H1 (cell line): ENCODE results near the gene TNIP3. TPM values are rescaled to one million over a fixed set of nuclear protein-coding genes. Genes with fewer than 3 reads are reported as not detected.

ENCODE experiments used
- CTCF ChIA-PET: fragments of 300-600 bp; sonication (Branson Sonifier 250); formaldehyde crosslinking; loops from one replicate; lab custom pipeline; 2021; ENCODE audit not compliant: partially characterized antibody; lab: Charles Lee
- POLR2A ChIA-PET: fragments of 300-600 bp; sonication (Branson Sonifier 250); formaldehyde crosslinking; loops from one replicate; lab custom pipeline; 2021; ENCODE audit warnings: inconsistent platforms; ENCODE audit not compliant: partially characterized antibody; lab: Charles Lee
- DNase-seq, 2 experiments: peaks; one replicate each; pipeline versions ENCODE4 v3.0.0 to v3.0.0-alpha.2; 2010 to 2022; ENCODE audit warnings: low spot score in 2 of 2, low read depth in 1 of 2, mixed read lengths in 1 of 2
- FAIRE-seq: peaks from 2 replicates; lab custom pipeline; 2011; peaks lifted over from hg19 to GRCh38; lab: Jason Lieb, UNC
- H2AFZ ChIP-seq: 2 replicates; pipeline ENCODE4 v1.8.1; 2012; ENCODE audit warnings: low read length, inconsistent platforms
- H2AK5ac ChIP-seq: 2 replicates; pipeline ENCODE4 v1.6.1; 2013; ENCODE audit warnings: low read depth, low read length
- H2BK120ac ChIP-seq: replicated peaks from 2 replicates; pipeline ENCODE3; 2013; ENCODE audit warnings: low read depth, low read length, inconsistent platforms
- H2BK12ac ChIP-seq: 2 replicates; pipeline ENCODE4 v1.6.1; 2013; ENCODE audit warnings: low read depth, low read length
- H2BK15ac ChIP-seq: 2 replicates; pipeline ENCODE4 v1.6.1; 2013; ENCODE audit warnings: low read length
- H2BK20ac ChIP-seq: 2 replicates; pipeline ENCODE4 v1.6.1; 2013; ENCODE audit warnings: low read length
- H2BK5ac ChIP-seq: 2 replicates; pipeline ENCODE4 v1.6.1; 2013; ENCODE audit warnings: low read depth, low read length
- H3K14ac ChIP-seq: 2 replicates; pipeline ENCODE4 v1.6.1; 2013; ENCODE audit warnings: inconsistent platforms; ENCODE audit not compliant: insufficient read length
- H3K18ac ChIP-seq: 2 replicates; pipeline ENCODE4 v1.6.1; 2013; ENCODE audit warnings: low read length; ENCODE audit errors: extremely low read depth
- H3K23ac ChIP-seq: 2 replicates; pipeline ENCODE4 v1.6.1; 2013; ENCODE audit warnings: inconsistent platforms; ENCODE audit not compliant: insufficient read length
- H3K23me2 ChIP-seq: 2 replicates; pipeline ENCODE4 v1.6.1; 2013; ENCODE audit warnings: low read depth, low read length
- H3K27ac ChIP-seq: 2 replicates; pipeline ENCODE4 v1.6.1; 2011; ENCODE audit warnings: low read depth, low read length, inconsistent platforms
- H3K27me3 ChIP-seq, 4 experiments: replicated peaks in 1 of 4; 1 replicate in 1 of 4; 2 replicates in 3 of 4; pipeline versions ENCODE4 v1.6.1 to v1.8.1; 2011 to 2013; ENCODE audit warnings: low read length in 3 of 4, mild to moderate bottlenecking in 3 of 4, inconsistent platforms in 2 of 4, mixed read lengths in 2 of 4, moderate library complexity in 1 of 4; ENCODE audit not compliant: control insufficient read depth in 3 of 4, insufficient read depth in 3 of 4; ENCODE audit errors: extremely low read depth in 1 of 4
- H3K36me3 ChIP-seq, 4 experiments: 2 replicates each; pipeline versions ENCODE4 v1.6.1 to v1.8.1; 2011 to 2013; ENCODE audit warnings: mild to moderate bottlenecking in 4 of 4, low read length in 3 of 4, moderate library complexity in 2 of 4, control low read depth in 1 of 4, inconsistent platforms in 1 of 4; ENCODE audit not compliant: insufficient read depth in 4 of 4, control insufficient read depth in 2 of 4
- H3K4ac ChIP-seq: replicated peaks from 2 replicates; pipeline ENCODE3; 2013; ENCODE audit warnings: low read length, low read depth, mixed read lengths, inconsistent platforms; ENCODE audit not compliant: insufficient read length
- H3K4me1 ChIP-seq, 4 experiments: replicated peaks in 1 of 4; 1 replicate in 1 of 4; 2 replicates in 3 of 4; pipeline versions ENCODE4 v1.6.1 to v1.8.1; 2011 to 2013; ENCODE audit warnings: low read length in 3 of 4, inconsistent platforms in 2 of 4, mixed read lengths in 1 of 4; ENCODE audit not compliant: insufficient read depth in 4 of 4, control insufficient read depth in 3 of 4
- H3K4me2 ChIP-seq, 2 experiments: 2 replicates each; pipeline versions ENCODE4 v1.6.1 to v1.8.1; 2011 to 2013; ENCODE audit warnings: low read depth in 2 of 2, low read length in 2 of 2, control low read depth in 1 of 2, inconsistent platforms in 1 of 2, mild to moderate bottlenecking in 1 of 2; ENCODE audit not compliant: insufficient read depth in 1 of 2
- H3K4me3 ChIP-seq, 4 experiments: fragments of 200-600, 300-600 bp in 1 of 4; sonication (generic), shearing (Covaris generic), sonication (Bioruptor Twin) in 1 of 4; 2 replicates each; pipeline versions ENCODE4 v1.5.1 to v1.8.1; 2011 to 2016; ENCODE audit warnings: low read length in 4 of 4, low read depth in 3 of 4, control low read depth in 2 of 4, inconsistent platforms in 2 of 4, mild to moderate bottlenecking in 2 of 4, mixed read lengths in 1 of 4, moderate library complexity in 1 of 4; ENCODE audit not compliant: insufficient read depth in 2 of 4; ENCODE audit errors: extremely low read depth in 1 of 4
- H3K56ac ChIP-seq: replicated peaks from 2 replicates; pipeline ENCODE3; 2013; ENCODE audit warnings: low read depth, mild to moderate bottlenecking, mixed read lengths, low read length, inconsistent platforms; ENCODE audit not compliant: insufficient read length
- H3K79me1 ChIP-seq: 2 replicates; pipeline ENCODE4 v1.6.1; 2013; ENCODE audit warnings: low read depth, low read length, control low read depth
- H3K79me2 ChIP-seq, 2 experiments: 2 replicates each; pipeline versions ENCODE4 v1.6.1 to v1.8.1; 2012 to 2013; ENCODE audit warnings: low read length in 2 of 2, mild to moderate bottlenecking in 2 of 2, inconsistent platforms in 1 of 2; ENCODE audit not compliant: insufficient read depth in 2 of 2, control insufficient read depth in 1 of 2
- H3K9ac ChIP-seq, 4 experiments: replicated peaks in 1 of 4; 1 replicate in 1 of 4; 2 replicates in 3 of 4; pipeline versions ENCODE4 v1.6.1 to v1.8.1; 2011 to 2013; ENCODE audit warnings: low read depth in 3 of 4, low read length in 3 of 4, control low read depth in 2 of 4, mild to moderate bottlenecking in 2 of 4, moderate library complexity in 2 of 4, inconsistent platforms in 1 of 4; ENCODE audit errors: extremely low read depth in 1 of 4
- H3K9me3 ChIP-seq, 2 experiments: 2 replicates each; pipeline versions ENCODE4 v1.6.1 to v1.8.1; 2012 to 2013; ENCODE audit warnings: mild to moderate bottlenecking in 2 of 2, moderate library complexity in 2 of 2, control low read depth in 1 of 2, inconsistent platforms in 1 of 2, low read depth in 1 of 2, low read length in 1 of 2, mixed read lengths in 1 of 2; ENCODE audit not compliant: insufficient read depth in 2 of 2
- H4K20me1 ChIP-seq, 2 experiments: replicated peaks in 1 of 2; 2 replicates each; pipeline versions ENCODE3 to v1.8.1; 2011 to 2013; ENCODE audit warnings: inconsistent platforms in 2 of 2, low read length in 2 of 2, mild to moderate bottlenecking in 1 of 2; ENCODE audit not compliant: insufficient read depth in 2 of 2, control insufficient read depth in 1 of 2
- H4K5ac ChIP-seq: 2 replicates; pipeline ENCODE4 v1.6.1; 2013; ENCODE audit warnings: low read length, low read depth, mixed read lengths, inconsistent platforms; ENCODE audit not compliant: insufficient read length
- H4K8ac ChIP-seq: 2 replicates; pipeline ENCODE4 v1.8.0; 2013; ENCODE audit warnings: mild to moderate bottlenecking, moderate library complexity, low read length, inconsistent platforms; ENCODE audit not compliant: insufficient read depth; ENCODE audit errors: extremely low read depth
- H4K91ac ChIP-seq: replicated peaks from 2 replicates; pipeline ENCODE3; 2013; ENCODE audit warnings: low read length, mixed read lengths, inconsistent platforms; ENCODE audit not compliant: insufficient read length
- BCL11A ChIP-seq, 2 experiments: IDR thresholded peaks; one replicate each; pipeline ENCODE4 v1.6.1; 2011; ENCODE audit warnings: low read depth in 2 of 2, low read length in 2 of 2, mild to moderate bottlenecking in 2 of 2
- CEBPB ChIP-seq: IDR thresholded peaks from 2 replicates; pipeline ENCODE4 v1.6.1; 2012; ENCODE audit warnings: low read depth, low read length
- CTBP2 ChIP-seq: IDR thresholded peaks from 2 replicates; pipeline ENCODE4 v1.7.0; 2011; ENCODE audit warnings: borderline replicate concordance, mild to moderate bottlenecking, moderate library complexity, mixed read lengths, low read length; ENCODE audit not compliant: insufficient read depth, insufficient read length
- E2F6 ChIP-seq: IDR thresholded peaks from 2 replicates; pipeline ENCODE4 v1.6.1; 2012; ENCODE audit warnings: inconsistent platforms
- HDAC6 ChIP-seq: IDR thresholded peaks from one replicate; pipeline ENCODE4 v1.7.1; 2012; ENCODE audit warnings: low read depth, mild to moderate bottlenecking, inconsistent platforms, low read length, moderate library complexity
- JUND ChIP-seq: IDR thresholded peaks from 2 replicates; pipeline ENCODE4 v1.6.1; 2011; ENCODE audit warnings: mild to moderate bottlenecking, improper control_type of control experiment, low read length
- KDM1A ChIP-seq: fragments of 200-600, 300-600 bp; sonication (generic); IDR thresholded peaks from 2 replicates; pipeline ENCODE4 v1.7.1; 2016; ENCODE audit warnings: mild to moderate bottlenecking, low read length, borderline replicate concordance
- NANOG ChIP-seq: IDR thresholded peaks from 2 replicates; pipeline ENCODE4 v1.6.1; 2011; ENCODE audit warnings: low read length, low read depth, mild to moderate bottlenecking, inconsistent platforms; ENCODE audit not compliant: insufficient read depth, poor library complexity, severe bottlenecking
- RBBP5 ChIP-seq: IDR thresholded peaks from 2 replicates; pipeline ENCODE4 v1.7.1; 2012; ENCODE audit warnings: low read depth, mild to moderate bottlenecking, inconsistent platforms, low read length, moderate library complexity, borderline replicate concordance
- SIN3A ChIP-seq, 2 experiments: IDR thresholded peaks in 1 of 2; conservative IDR thresholded peaks in 1 of 2; 2 replicates each; pipeline ENCODE4 v1.6.1; 2011 to 2012; ENCODE audit warnings: low read length in 2 of 2, improper control_type of control experiment in 1 of 2, low read depth in 1 of 2, mild to moderate bottlenecking in 1 of 2
- SP1 ChIP-seq: IDR thresholded peaks from 2 replicates; pipeline ENCODE4 v1.6.1; 2011; ENCODE audit warnings: low read depth, low read length
- TBP ChIP-seq: IDR thresholded peaks from 2 replicates; pipeline ENCODE4 v1.6.1; 2011; ENCODE audit warnings: low read depth, low read length, improper control_type of control experiment
- ZNF274 ChIP-seq: IDR thresholded peaks from 2 replicates; pipeline ENCODE4 v1.7.0; 2012; ENCODE audit warnings: low read length, borderline replicate concordance; ENCODE audit errors: extremely low read depth
- WGBS, 2 experiments: shearing (Covaris generic) in 1 of 2; methylation state at CpG; one replicate each; pipeline versions ENCODE4 v1.1.6 to v1.1.7; 2013 to 2015; ENCODE audit warnings: low lambda C conversion rate in 2 of 2, mixed read lengths in 2 of 2, inconsistent platforms in 1 of 2, low coverage in 1 of 2, missing lambda C conversion rate in 1 of 2; ENCODE audit not compliant: insufficient replicate concordance in 2 of 2, insufficient coverage in 1 of 2, insufficient read length in 1 of 2; ENCODE audit errors: extremely low coverage in 1 of 2, missing lambda C conversion rate in 1 of 2; 5-methylcytosine and 5-hydroxymethylcytosine counted together
- polyA plus RNA-seq, 7 experiments: library from polyadenylated mRNA; depleted of rRNA in 3 of 7; stranded (reverse) in 5 of 7; unstranded in 2 of 7; fragments of >200 nt in 5 of 7; fragments of 200-250 nt in 2 of 7; gene quantifications; 1 replicate in 5 of 7; 2 replicates in 1 of 7; 4 replicates in 1 of 7; pipeline versions ENCODE4 v1.2.1 to v1.2.3, GENCODE V29; 2011 to 2013; ENCODE audit warnings: missing spikeins in 2 of 7, mixed read lengths in 2 of 7
- total RNA-seq: library from RNA; stranded (reverse); fragmentation: NEBNext Ultra II Directional; extraction: Animal tissue kit (Norgen Biotek cat#: 25700); gene quantifications from 2 replicates; pipeline ENCODE4 v1.2.1, GENCODE V29; 2021

Gene TNIP3
- total and polyA plus RNA-seq, 2 of the 8 experiments (the other 6 are each of a cell fraction or from before 2014, with no cell fraction given), result not detected

- FAIRE-seq (no peak), DNase-seq (no peak)
- WGBS, 2 experiments, result 84% methylated on average over 3 of the region's 3 CpGs; no CpG with 5 or more reads in 1 of the 2 experiments
- H3K18ac ChIP-seq, result no peak overlapping the region
- H4K91ac ChIP-seq, result no peak overlapping the region
- no peak overlapping the region for H3K4me3 ChIP-seq
- H3K4ac ChIP-seq, result no peak overlapping the region
- H3K4me2 ChIP-seq, result no peak overlapping the region
- no peaks in the 10 kb centered on the region for H3K79me1 ChIP-seq
- POLR2A ChIA-PET, result no interaction called here
- H4K8ac ChIP-seq, result no peak overlapping the region
- no peaks in the 10 kb centered on the region for H3K23me2 ChIP-seq
- no peak overlapping the region for H3K23ac ChIP-seq
- no peak overlapping the region for H2BK20ac ChIP-seq
- H3K4me1 ChIP-seq, result no peaks in the 10 kb centered on the region
- CTCF ChIA-PET, result interaction anchor here (0.9 to 1.8 kb wide), 4 partner anchors 14 to 222 kb away, joined by 3 to 6 read pairs (median 4); no protein-coding TSS in a partner anchor
- no peaks in the 10 kb centered on the region for H3K36me3 ChIP-seq
- no peak overlapping the region for H3K27ac ChIP-seq
- no peak overlapping the region for H4K5ac ChIP-seq
- no peak overlapping the region for H2BK15ac ChIP-seq
- TF ChIP-seq NANOG (no peak), SP1 (no peak), RBBP5 (no peak), ZNF274 (no peak), KDM1A (no peak), CTBP2 (no peak), SIN3A (conservative IDR thresholded peaks at IDR 0.05 in 1 of 2, IDR thresholded peaks at IDR 0.05 in 1 of 2; ENCODE audit: low read depth in 1 of 2, low read length in 2 of 2) (no peak), TBP (no peak), CEBPB (no peak), HDAC6 (no peak), JUND (no peak), E2F6 (no peak), BCL11A (IDR thresholded peaks at IDR 0.05; ENCODE audit: low read depth in 2 of 2, low read length in 2 of 2) (no peak)
- H2BK5ac ChIP-seq, result no peak overlapping the region
- no peaks in the 10 kb centered on the region for H3K9me3 ChIP-seq
- H3K56ac ChIP-seq, result no peak overlapping the region
- H2AFZ ChIP-seq, result no peak overlapping the region
- no peak overlapping the region for H2BK12ac ChIP-seq
- no peaks in the 10 kb centered on the region for H4K20me1 ChIP-seq
- no peaks in the 10 kb centered on the region for H3K27me3 ChIP-seq
- H3K14ac ChIP-seq, result no peak overlapping the region
- H3K79me2 ChIP-seq, result no peaks in the 10 kb centered on the region
- H3K9ac ChIP-seq, result no peak overlapping the region
- H2AK5ac ChIP-seq, result no peak overlapping the region
- H2BK120ac ChIP-seq, result no peak overlapping the region
Observed at GRCh38 chr4:121200795-121201472, 36.8 kb upstream of the TNIP3 start.
